GM18873 (cell line): ENCODE measurements around the gene KLC1.

Experiments used
- ATAC-seq: cut with Tn5 transposase; IDR thresholded peaks from one replicate; pipeline ENCODE4 v1.9.1; 2021; ENCODE audit warnings: mild to moderate bottlenecking, moderate library complexity, moderate number of reproducible peaks; ENCODE audit not compliant: unreplicated experiment, low FRiP score

KLC1 gene

GRCh38 chr14:103731916-103732867, 103.2 kb downstream of the KLC1 start:
- no peak for ATAC-seq

DNA sequence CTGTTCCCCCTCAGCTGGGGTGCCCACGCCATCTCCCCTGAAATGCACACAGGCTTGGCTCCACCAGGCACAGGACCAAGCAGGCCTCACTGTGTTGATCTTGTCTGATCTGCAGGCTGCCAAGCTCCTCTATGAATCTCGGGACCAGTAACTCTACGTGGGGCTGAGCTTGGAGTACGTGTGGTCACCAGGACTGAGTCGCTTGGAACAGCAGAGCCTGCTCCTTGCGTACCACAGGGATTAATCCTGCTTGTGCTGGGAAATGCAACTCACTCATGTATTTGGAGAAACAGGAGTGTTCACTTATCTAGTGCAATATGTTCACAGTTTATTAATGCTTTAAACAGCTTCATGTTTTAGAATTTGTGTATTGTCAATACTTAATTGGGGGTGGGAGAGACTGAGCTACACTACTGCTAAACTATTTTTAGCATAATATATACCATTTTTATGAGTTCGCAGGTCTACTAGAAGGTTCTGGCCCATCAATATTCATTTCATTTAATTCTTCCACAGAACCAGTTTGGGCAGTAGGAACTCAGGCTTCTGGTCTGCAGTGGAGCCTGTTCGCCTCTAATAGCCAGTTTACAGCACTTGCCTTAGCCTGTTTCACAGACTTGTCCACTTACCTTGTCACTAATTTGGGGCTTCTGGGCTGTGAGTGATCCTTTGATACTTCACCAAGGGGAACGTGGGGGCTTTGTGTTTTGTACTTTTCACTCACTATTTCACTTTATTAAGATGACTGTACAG, 104.0 kb downstream of the KLC1 start:
- no peak for ATAC-seq

GRCh38 chr14:103733651-103734050, 104.6 kb downstream of the KLC1 start:
- ATAC-seq, result no peak

GRCh38 chr14:103734081-103734888, 105.3 kb downstream of the KLC1 start:
- no peak for ATAC-seq

- no peak for ATAC-seq
Observed at GRCh38 chr14:103735022-103735421, 106.0 kb downstream of the KLC1 start.

DNA sequence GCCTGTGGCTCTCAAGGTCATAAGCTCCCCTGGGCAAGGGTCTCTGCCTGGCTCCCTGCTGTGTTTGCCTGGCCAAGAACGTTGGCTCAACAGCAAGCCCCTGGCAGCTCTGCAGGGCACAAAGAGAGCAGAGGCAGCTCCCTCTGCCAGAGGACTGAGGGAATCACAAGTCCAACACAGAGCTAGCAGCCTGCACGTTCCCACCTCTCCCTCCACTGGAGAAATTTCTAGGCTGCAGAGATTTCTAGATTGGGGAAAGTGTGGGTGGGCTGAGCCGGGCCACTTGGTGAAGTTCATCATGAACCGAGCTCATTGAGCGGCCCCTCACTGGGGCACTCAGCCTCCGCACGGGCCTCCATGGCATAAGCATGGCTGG, 106.4 kb downstream of the KLC1 start:
- ATAC-seq, result no peak

DNA sequence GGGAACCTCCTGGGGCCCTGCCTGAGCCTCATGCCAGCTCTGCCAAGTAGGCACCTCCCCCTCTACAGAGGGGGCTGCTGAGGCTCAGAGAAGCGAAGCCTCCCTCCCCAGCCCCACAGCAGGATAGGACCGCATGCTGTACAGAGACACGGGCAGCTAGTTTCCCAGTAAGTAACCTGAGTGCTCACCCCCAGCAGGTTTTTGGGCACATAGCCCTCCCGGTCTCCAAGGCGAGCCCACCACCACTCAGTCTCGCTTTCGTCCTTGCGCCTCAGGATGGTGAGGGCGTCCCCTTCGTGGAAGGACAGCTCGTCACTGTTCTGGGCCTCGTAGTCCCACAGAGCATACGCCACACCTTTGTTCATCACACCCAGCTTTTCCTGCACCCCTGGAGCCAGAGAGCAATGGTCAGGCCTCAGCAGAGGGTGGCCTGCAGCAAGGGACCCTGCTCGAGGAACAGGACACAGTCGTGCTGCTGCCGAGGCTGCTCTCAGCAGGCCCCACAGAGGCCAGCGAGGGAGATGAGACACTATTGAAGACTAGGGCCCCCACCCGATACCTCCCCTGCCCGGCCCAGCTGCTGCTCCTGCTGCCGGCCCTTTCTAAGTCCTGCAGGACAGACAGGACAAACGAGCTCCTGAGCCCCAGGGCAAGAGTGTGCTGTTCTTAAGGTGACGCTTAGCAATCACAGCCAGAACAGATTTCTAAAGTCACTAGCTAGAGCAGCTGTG, 107.0 kb downstream of the KLC1 start:
- no peak for ATAC-seq

DNA sequence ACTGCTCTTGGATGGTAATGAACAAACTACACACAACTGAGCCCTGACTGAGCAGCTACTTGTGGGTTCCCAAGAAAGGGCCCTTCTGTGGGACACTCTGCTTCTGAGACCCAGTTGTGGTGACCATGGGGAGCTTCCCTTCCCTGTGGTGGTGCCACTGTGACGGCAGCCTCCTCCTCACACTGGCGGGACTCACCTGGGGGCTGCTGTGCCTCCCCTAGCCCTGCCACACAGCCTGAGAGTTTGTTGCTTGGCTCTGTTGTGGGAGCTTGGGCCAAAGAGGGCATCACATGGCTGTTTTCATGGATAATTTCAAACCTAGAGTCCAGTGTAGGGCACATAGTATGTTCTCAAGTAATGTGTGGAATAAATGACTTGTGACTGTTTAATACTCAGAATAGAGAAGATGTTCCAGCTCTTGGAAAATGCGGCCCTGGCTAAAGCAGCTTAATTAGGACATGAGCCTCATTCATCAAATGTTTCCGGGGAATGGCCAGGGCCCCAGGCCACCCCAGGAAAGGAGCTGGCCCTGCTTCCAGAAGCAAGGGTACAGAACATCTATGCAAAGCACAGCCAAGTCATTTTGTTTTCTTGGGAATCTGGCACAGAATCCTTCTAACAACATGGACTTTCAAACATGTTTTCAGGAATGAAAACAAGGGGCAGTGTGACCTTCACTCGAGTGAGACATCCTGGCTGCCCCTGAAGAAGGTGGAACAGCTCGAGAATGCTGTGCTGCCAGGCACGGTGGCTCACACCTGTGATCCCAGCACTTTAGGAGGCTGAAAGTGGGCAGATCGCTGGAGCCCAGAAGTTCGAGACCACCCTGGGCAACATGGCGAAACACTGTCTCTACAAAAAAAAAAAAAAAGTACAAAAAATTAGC, 107.8 kb downstream of the KLC1 start:
- ATAC-seq, result no peak

DNA sequence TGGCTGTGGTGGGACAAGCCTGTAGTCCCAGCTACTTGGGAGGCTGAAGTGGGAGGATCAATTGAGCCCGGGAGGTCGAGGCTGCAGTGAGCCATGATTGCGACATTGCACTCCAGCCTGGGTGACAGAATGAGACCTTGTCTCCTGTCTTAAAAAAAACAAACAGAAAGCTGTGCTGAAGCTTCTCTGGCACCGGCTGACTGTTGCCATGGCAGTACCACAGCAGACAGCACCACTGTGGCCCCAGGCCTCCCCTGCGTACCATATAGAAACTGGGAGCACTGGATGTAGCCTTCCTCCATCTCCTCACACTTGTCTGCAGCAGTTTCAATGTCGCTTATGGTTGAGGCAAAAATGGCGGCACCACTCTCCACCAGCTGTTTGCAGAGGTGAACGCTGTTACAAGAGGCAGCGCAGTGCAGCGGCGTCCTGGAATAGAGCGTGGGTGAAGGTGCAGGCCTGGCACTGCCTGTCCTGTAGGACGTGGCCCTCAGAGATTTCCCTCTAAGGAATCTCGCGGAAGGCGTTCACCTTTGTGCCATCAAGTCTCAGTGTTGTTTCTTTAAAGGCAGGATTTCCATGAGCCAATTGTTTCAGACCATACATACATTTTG, 108.5 kb downstream of the KLC1 start:
- no peak for ATAC-seq

- ATAC-seq, result no peak
Observed at GRCh38 chr14:103738166-103738565, 109.2 kb downstream of the KLC1 start.

GRCh38 chr14:103738701-103739451, 109.9 kb downstream of the KLC1 start:
- no peak for ATAC-seq

- no peak for ATAC-seq
Observed at GRCh38 chr14:103739466-103739792, 110.4 kb downstream of the KLC1 start.

DNA sequence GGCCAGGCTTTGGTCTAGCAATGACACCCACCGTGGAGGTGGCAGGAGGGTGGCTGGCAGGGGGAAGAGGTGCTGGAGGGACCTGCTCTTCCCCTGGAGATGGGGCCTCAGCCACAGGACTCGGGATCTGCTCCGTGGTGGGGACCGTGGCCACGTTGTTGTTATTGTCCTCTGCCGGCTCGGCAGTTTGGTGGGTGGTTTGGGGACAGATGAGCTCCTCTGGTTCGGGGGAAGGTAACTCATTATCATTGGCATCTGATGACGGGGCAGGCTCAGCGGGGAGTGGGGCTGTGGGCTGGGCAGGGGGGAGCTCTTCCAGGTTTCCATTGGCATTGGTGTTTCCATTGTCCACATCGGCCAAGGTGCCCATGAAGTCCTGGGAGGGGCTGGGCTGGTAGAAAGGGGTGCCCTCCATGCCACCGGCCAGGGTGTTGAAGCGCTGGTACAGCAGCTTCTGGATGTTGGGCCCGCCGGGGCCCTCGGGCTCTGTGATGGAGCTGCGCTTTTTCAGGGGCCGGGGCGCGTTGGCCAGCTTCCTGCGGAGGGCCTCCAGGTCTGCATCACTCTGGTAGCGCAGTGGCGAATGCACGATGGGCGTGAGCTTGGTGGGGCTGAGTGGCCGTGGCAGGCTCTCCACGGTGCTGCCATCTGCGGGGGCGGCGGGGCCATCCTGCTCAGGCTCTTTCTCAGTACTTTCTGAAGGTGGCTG, 110.9 kb downstream of the KLC1 start:
- no peak for ATAC-seq

GRCh38 chr14:103740991-103741689, 112.1 kb downstream of the KLC1 start:
- no peak for ATAC-seq

DNA sequence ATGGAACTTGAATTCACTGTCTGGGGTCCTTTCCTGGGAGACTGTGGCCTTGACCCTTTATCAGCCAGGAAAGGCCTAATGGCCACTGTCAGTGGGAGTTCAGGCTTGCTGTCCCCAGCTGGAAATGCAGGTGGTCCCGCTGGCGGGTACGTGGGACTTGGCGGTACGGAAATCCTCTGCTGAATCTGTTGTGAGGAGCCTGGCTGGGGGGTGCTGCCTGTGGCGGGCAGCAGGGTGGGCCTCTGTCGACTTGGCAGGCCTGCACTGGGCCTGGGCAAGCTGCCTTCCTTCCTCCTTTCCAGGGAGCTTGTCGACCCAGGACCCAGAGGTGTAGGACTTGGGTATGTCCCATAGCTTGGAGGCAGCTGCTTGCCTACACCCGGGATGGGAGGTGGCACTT, 112.9 kb downstream of the KLC1 start:
- ATAC-seq, result no peak

DNA sequence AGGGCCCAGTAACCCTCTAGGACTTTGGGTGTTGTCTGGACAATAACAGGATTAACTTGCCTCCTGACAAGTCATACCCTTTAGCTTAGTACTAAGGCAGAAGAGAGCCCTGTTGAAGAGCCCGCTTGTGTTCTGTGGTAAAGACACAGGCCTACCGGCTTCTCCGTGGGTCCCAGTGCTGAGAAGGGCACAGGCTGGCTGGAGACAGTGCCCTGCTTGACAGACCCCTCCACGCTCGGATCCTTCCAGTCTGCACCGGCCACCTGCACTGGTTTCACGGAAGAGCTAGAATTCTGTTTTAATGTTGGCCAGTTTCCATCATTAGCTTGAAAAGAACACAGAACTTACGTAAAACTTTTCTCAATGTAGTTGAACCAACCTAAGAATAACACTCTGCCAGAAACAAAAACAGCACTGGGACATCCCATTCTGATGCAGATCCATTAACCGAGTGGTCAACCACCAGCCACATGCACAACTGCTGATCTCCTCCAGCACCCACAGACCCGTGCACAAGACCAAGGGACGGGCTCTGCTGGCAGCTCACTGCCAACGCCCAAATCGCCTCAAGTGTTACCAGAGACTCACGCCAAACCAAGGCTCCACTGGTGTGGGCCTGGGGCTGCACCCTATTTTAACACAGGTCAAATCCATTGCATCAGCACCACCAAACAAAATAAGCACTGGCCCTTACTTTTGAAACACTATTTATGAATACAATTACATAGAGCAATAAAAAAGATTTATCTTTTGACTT, 113.7 kb downstream of the KLC1 start:
- no peak for ATAC-seq
